A549 (cell line): ENCODE data around the gene KLHL6. TPM values are rescaled to one million over a fixed set of nuclear protein-coding genes. Genes with fewer than 3 reads are reported as not detected.

ENCODE experiments used
- ATAC-seq, 2 experiments: fragments of 200-7000 bp in 1 of 2; fragments of >200 bp in 1 of 2; cut with Nextera tagmentation in 1 of 2; cut with Tn5 transposase in 1 of 2; 3 replicates each; pipeline versions ENCODE4 v1.8.0 to v1.9.1; 2018 to 2020; ENCODE audit warnings: mild to moderate bottlenecking in 1 of 2, moderate library complexity in 1 of 2
- CTCF ChIA-PET: fragments of 300-600 bp; sonication (Branson Sonifier 250); formaldehyde crosslinking; extraction: SDS; loops from one replicate; lab custom pipeline; 2021; ENCODE audit warnings: antibody characterized with exemption, inconsistent platforms; lab: Yijun Ruan, JAX
- POLR2A ChIA-PET: fragments of 350-600 bp; formaldehyde crosslinking; extraction: SDS; loops from one replicate; lab custom pipeline; 2021; ENCODE audit warnings: antibody characterized with exemption, inconsistent platforms; lab: Yijun Ruan, JAX
- DNase-seq, 2 experiments: peaks; one replicate each; pipeline versions ENCODE4 v3.0.0 to v3.0.0-alpha.2; 2011 to 2016; ENCODE audit warnings: low read depth in 1 of 2, low spot score in 1 of 2
- FAIRE-seq: peaks from 2 replicates; lab custom pipeline; 2011; peaks lifted over from hg19 to GRCh38; lab: Jason Lieb, UNC
- H3K27ac ChIP-seq, 2 experiments: fragments of >200 bp; sonication (Bioruptor Twin); formaldehyde crosslinking; 3 replicates each; pipeline ENCODE4 v1.5.1; 2016 to 2017
- H3K4me1 ChIP-seq: fragments of >200 bp; sonication (Bioruptor Twin); formaldehyde crosslinking; 3 replicates; pipeline ENCODE4 v1.6.1; 2016
- H3K4me2 ChIP-seq: fragments of >200 bp; sonication (Bioruptor Twin); formaldehyde crosslinking; 3 replicates; pipeline ENCODE4 v1.6.1; 2016
- H3K4me3 ChIP-seq: fragments of >200 bp; sonication (Bioruptor Twin); formaldehyde crosslinking; 3 replicates; pipeline ENCODE4 v1.5.1; 2016
- H3K9me3 ChIP-seq: fragments of >200 bp; sonication (Bioruptor Twin); formaldehyde crosslinking; 3 replicates; pipeline ENCODE4 v1.6.1; 2016
- ATOH8 ChIP-seq: fragments of 250-450 bp; sonication (Bioruptor Pico); IDR thresholded peaks from 2 replicates; pipeline ENCODE4 v1.5.0; 2020; ENCODE audit warnings: low read depth, mild to moderate bottlenecking, moderate library complexity
- CHD2 ChIP-seq: fragments of 150-350 bp; IDR thresholded peaks from 2 replicates; pipeline ENCODE4 v1.6.1; 2014; ENCODE audit warnings: low read length; ENCODE audit not compliant: partially characterized antibody
- CHD4 ChIP-seq: fragments of 200-600 bp; sonication (generic); IDR thresholded peaks from 2 replicates; pipeline ENCODE4 v1.6.1; 2016; ENCODE audit warnings: antibody characterized with exemption, mild to moderate bottlenecking, borderline replicate concordance
- ELK1 ChIP-seq: fragments of 150-350 bp; IDR thresholded peaks from 2 replicates; pipeline ENCODE4 v1.6.1; 2014; ENCODE audit warnings: low read depth, mild to moderate bottlenecking, low read length
- EP300 ChIP-seq, 2 experiments: fragments of >200 bp; sonication (Bioruptor Twin); formaldehyde crosslinking; IDR thresholded peaks; 2 replicates in 1 of 2; 3 replicates in 1 of 2; pipeline ENCODE4 v1.6.1; 2016 to 2017
- FOXS1 ChIP-seq: fragments of 250-450 bp; sonication (Bioruptor Pico); IDR thresholded peaks from 2 replicates; pipeline ENCODE4 v1.5.0; 2020; ENCODE audit warnings: mild to moderate bottlenecking, moderate library complexity
- HEYL ChIP-seq: fragments of 250-450 bp; sonication (Bioruptor Pico); IDR thresholded peaks from 2 replicates; pipeline ENCODE4 v1.8.0; 2021; ENCODE audit warnings: mild to moderate bottlenecking, moderate library complexity
- MYC ChIP-seq: IDR thresholded peaks from 2 replicates; pipeline ENCODE4 v1.6.1; 2012; ENCODE audit warnings: mild to moderate bottlenecking, inconsistent platforms, low read length, improper control_type of control experiment, borderline replicate concordance
- PBX3 ChIP-seq: IDR thresholded peaks from 2 replicates; pipeline ENCODE4 v1.6.1; 2012
- PHF8 ChIP-seq: fragments of 200-600 bp; sonication (generic); IDR thresholded peaks from 2 replicates; pipeline ENCODE4 v1.6.1; 2016; ENCODE audit warnings: low read depth, mild to moderate bottlenecking, antibody characterized with exemption, moderate library complexity, borderline replicate concordance
- POLR2A ChIP-seq: IDR thresholded peaks from 2 replicates; pipeline ENCODE4 v1.6.1; 2012; ENCODE audit warnings: mild to moderate bottlenecking, low read length
- RAD21 ChIP-seq, 2 experiments: fragments of >200 bp in 1 of 2; sonication (Bioruptor Twin) in 1 of 2; formaldehyde crosslinking in 1 of 2; IDR thresholded peaks in 1 of 2; conservative IDR thresholded peaks in 1 of 2; 2 replicates in 1 of 2; 3 replicates in 1 of 2; pipeline ENCODE4 v1.6.1; 2012 to 2018; ENCODE audit warnings: inconsistent platforms in 1 of 2
- REST ChIP-seq: fragments of 200-600 bp; sonication (generic); IDR thresholded peaks from 2 replicates; pipeline ENCODE4 v1.6.1; 2016; ENCODE audit warnings: antibody characterized with exemption, mild to moderate bottlenecking, moderate library complexity
- RFX5 ChIP-seq: fragments of 450-650 bp; IDR thresholded peaks from 2 replicates; pipeline ENCODE4 v1.7.1; 2014; ENCODE audit warnings: antibody characterized with exemption, mild to moderate bottlenecking, moderate library complexity
- SMC3 ChIP-seq: fragments of >200 bp; sonication (Bioruptor Twin); formaldehyde crosslinking; IDR thresholded peaks from 3 replicates; pipeline ENCODE4 v1.6.1; 2018; ENCODE audit warnings: inconsistent platforms
- ZC3H11A ChIP-seq: fragments of 450-650 bp; IDR thresholded peaks from 2 replicates; pipeline ENCODE4 v1.6.1; 2014; ENCODE audit warnings: antibody characterized with exemption, mild to moderate bottlenecking
- WGBS: methylation state at CpG from one replicate; pipeline ENCODE4 v1.1.6; 2017; ENCODE audit errors: missing lambda C conversion rate; 5-methylcytosine and 5-hydroxymethylcytosine counted together
- polyA plus RNA-seq, 4 experiments: library from polyadenylated mRNA; depleted of rRNA in 3 of 4; stranded (reverse); fragments of >200 nt; fragmentation: RNase III in 1 of 4; extraction: RNeasy Plus Mini Kit Qiagen cat#74134 plus additional on column Dnase treatment in 1 of 4; gene quantifications; 2 replicates in 3 of 4; 3 replicates in 1 of 4; pipeline ENCODE4 v1.2.3, GENCODE V29; 2011 to 2017

Gene KLHL6
- polyA plus RNA-seq, 2 of the 4 experiments (the other 2 are of a cell fraction) = not detected

DNA sequence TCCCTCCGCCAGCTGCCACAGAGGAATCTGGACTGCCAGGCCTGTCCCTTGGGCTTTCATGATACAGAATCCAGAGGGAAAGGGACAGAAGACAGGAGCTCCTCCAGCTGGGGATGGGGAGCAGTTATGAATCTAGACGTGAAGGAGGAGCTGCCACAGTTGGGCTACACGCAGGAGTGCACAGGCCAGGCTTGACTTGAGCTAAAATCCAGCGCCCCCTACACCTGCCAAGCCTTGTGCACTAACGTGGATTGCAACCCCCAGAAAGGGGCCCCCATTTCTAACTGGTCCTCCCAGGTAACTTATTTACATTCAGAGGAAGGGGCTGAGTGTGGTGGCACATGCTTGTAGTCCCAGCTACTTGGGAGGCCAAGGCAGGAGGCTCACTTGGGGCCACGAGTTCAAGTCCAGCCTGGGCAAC, 14.3 kb downstream of the KLHL6 start:
- DNase-seq = no peak
- TF ChIP-seq FOXS1 (CRISPR knock-in tag) (no peak), RFX5 (no peak), ZC3H11A (no peak), SMC3 (no peak), ATOH8 (CRISPR knock-in tag) (no peak), MYC (no peak)
- Histone ChIP-seq H3K4me2 (no peak overlapping the region), H3K27ac (no peak overlapping the region), H3K9me3 (no peaks in the 10 kb centered on the region), H3K4me3 (no peak overlapping the region), H3K4me1 (no peaks in the 10 kb centered on the region)
- ATAC-seq = no peak
- FAIRE-seq = no peak
- CTCF ChIA-PET = no interaction called here
- POLR2A ChIA-PET = no interaction called here
- WGBS = 55% methylated on average over 6 of the region's 6 CpGs

- ChIA-PET CTCF (no interaction called here), POLR2A (no interaction called here)
- TF ChIP-seq CHD2 (no peak), PBX3 (no peak), ELK1 (no peak)
- DNase-seq (no peak), FAIRE-seq (no peak), ATAC-seq (no peak)
- WGBS = 75% methylated on average over 14 of the region's 14 CpGs
- Histone ChIP-seq H3K4me3 (no peak overlapping the region), H3K4me2 (no peak overlapping the region), H3K27ac (no peak overlapping the region), H3K9me3 (no peaks in the 10 kb centered on the region), H3K4me1 (no peaks in the 10 kb centered on the region)
Measured at GRCh38 chr3:183540501-183541234, 14.8 kb downstream of the KLHL6 start.

DNA sequence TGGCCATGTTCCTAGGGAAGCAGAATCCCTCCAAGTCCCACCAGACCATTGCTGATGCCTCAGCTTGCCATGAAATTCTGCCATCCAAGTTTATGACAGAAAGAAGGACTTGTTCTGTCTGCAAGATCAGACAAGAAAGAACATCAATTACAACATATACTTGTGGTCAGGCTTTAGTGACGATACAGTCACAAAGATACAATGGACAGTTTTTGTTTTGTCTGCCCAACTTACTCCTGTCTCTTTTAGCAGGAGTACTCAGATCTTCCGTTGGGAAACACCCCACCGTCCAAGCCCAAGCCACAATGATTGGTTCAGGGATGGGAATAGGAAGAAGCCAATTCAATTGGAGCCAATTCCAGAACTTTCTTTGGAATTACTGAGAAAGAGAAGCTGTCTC, 15.7 kb downstream of the KLHL6 start:
- Histone ChIP-seq H3K4me3 (no peak overlapping the region), H3K27ac (no peak overlapping the region), H3K9me3 (no peaks in the 10 kb centered on the region), H3K4me2 (no peak overlapping the region), H3K4me1 (no peaks in the 10 kb centered on the region)
- CTCF ChIA-PET = no interaction called here
- ATAC-seq = no peak
- POLR2A ChIA-PET = no interaction called here
- DNase-seq = no peak
- no peak for FAIRE-seq
- WGBS = 87% methylated on average over 3 of the region's 3 CpGs
- TF ChIP-seq PHF8 (no peak), RAD21 (conservative IDR thresholded peaks at IDR 0.05 in 1 of 2, IDR thresholded peaks at IDR 0.05 in 1 of 2) (no peak), EP300 (IDR thresholded peaks at IDR 0.05) (no peak), REST (no peak), POLR2A (no peak), CHD4 (no peak), HEYL (no peak)
